B cell (primary cell): ENCODE data around the gene COX6A2. TPM values are rescaled to one million over a fixed set of nuclear protein-coding genes. Genes with fewer than 3 reads are reported as not detected.

Source experiments
- ATAC-seq: fragments of 200-7000 bp; cut with Tn5 transposase; one replicate; pipeline ENCODE4 v1.10.0; 2021; ENCODE audit warnings: low read depth, mild to moderate bottlenecking, moderate number of reproducible peaks, moderate library complexity
- CTCF ChIA-PET: fragments of 350-600 bp; sonication (Branson Sonifier 250); formaldehyde crosslinking; loops from one replicate; lab custom pipeline; 2021; ENCODE audit warnings: antibody characterized with exemption, inconsistent platforms; lab: Charles Lee
- POLR2A ChIA-PET: fragments of 350-600 bp; sonication (Branson Sonifier 250); formaldehyde crosslinking; loops from one replicate; lab custom pipeline; 2021; ENCODE audit warnings: antibody characterized with exemption; lab: Charles Lee
- DNase-seq: peaks from one replicate; pipeline ENCODE4 v3.0.0; 2013
- H2AFZ ChIP-seq: 2 replicates; pipeline ENCODE4 v1.6.1; 2012; ENCODE audit warnings: mild to moderate bottlenecking, low read depth, low read length; ENCODE audit not compliant: insufficient read depth, poor library complexity, severe bottlenecking
- H3K27ac ChIP-seq, 2 donors: 1 replicate in 1 of 2; 2 replicates in 1 of 2; pipeline ENCODE4 v1.5.1; 2012 to 2013; ENCODE audit warnings: low read length in 2 of 2, mild to moderate bottlenecking in 2 of 2, moderate library complexity in 1 of 2
- H3K27me3 ChIP-seq, 4 experiments: fragments of 200-600 bp in 1 of 4; sonication (generic) in 1 of 4; replicated peaks in 1 of 4; 1 replicate in 2 of 4; 2 replicates in 2 of 4; pipeline versions ENCODE4 v1.6.1 to v1.7.0; 2013 to 2016; ENCODE audit warnings: low read length in 3 of 4, mild to moderate bottlenecking in 2 of 4, mixed read lengths in 1 of 4, moderate library complexity in 1 of 4; ENCODE audit not compliant: insufficient read depth in 4 of 4, control insufficient read depth in 3 of 4; ENCODE audit errors: control extremely low read depth in 1 of 4
- H3K36me3 ChIP-seq, 2 experiments: replicated peaks in 1 of 2; 1 replicate in 1 of 2; 2 replicates in 1 of 2; pipeline versions ENCODE4 v1.6.1 to v1.7.1; 2013; ENCODE audit warnings: low read length in 1 of 2; ENCODE audit not compliant: insufficient read depth in 2 of 2, control insufficient read depth in 1 of 2; ENCODE audit errors: control extremely low read depth in 1 of 2, extremely low read depth in 1 of 2
- H3K4me1 ChIP-seq, 2 donors: fragments of 200-600 bp in 1 of 2; sonication (generic) in 1 of 2; 1 replicate in 1 of 2; 2 replicates in 1 of 2; pipeline versions ENCODE4 v1.5.1 to v1.6.1; 2013 to 2017; ENCODE audit warnings: low read length in 2 of 2; ENCODE audit not compliant: control insufficient read depth in 2 of 2, insufficient read depth in 2 of 2
- H3K4me2 ChIP-seq: replicated peaks from 2 replicates; pipeline ENCODE3; 2012; ENCODE audit warnings: mild to moderate bottlenecking, low read depth, low read length; ENCODE audit not compliant: poor library complexity, severe bottlenecking
- H3K4me3 ChIP-seq, 5 experiments: fragments of 200-600 bp in 1 of 5; sonication (generic) in 1 of 5; 1 replicate in 3 of 5; 2 replicates in 2 of 5; pipeline versions ENCODE4 v1.5.1 to v1.7.0; 2011 to 2016; ENCODE audit warnings: low read length in 4 of 5, mild to moderate bottlenecking in 4 of 5, low read depth in 2 of 5, control low read depth in 1 of 5, moderate library complexity in 1 of 5; ENCODE audit not compliant: insufficient read depth in 1 of 5; ENCODE audit errors: control extremely low read depth in 1 of 5, extremely low read depth in 1 of 5
- H3K79me2 ChIP-seq: fragments of 200-600 bp; sonication (generic); one replicate; pipeline ENCODE4 v1.6.0; 2016; ENCODE audit warnings: low read length; ENCODE audit not compliant: control insufficient read depth, insufficient read depth
- H3K9ac ChIP-seq: fragments of 200-600 bp; sonication (generic); 2 replicates; pipeline ENCODE4 v1.6.1; 2017; ENCODE audit warnings: mild to moderate bottlenecking, low read length, moderate library complexity
- H3K9me3 ChIP-seq, 3 donors: one replicate each; pipeline versions ENCODE4 v1.6.1 to v1.7.1; 2013; ENCODE audit warnings: low read length in 2 of 3; ENCODE audit not compliant: control insufficient read depth in 2 of 3, insufficient read depth in 1 of 3; ENCODE audit errors: control extremely low read depth in 1 of 3
- H4K20me1 ChIP-seq: 2 replicates; pipeline ENCODE4 v1.6.0; 2012; ENCODE audit warnings: mild to moderate bottlenecking, low read length; ENCODE audit not compliant: insufficient read depth, control insufficient read depth, poor library complexity, severe bottlenecking
- H3K27ac Mint-ChIP-seq: one replicate; pipeline ENCODE4 v1.8.0; 2021; ENCODE audit warnings: mixed read lengths
- H3K27me3 Mint-ChIP-seq: one replicate; pipeline ENCODE4 v1.8.0; 2021; ENCODE audit warnings: mixed read lengths
- H3K4me1 Mint-ChIP-seq: one replicate; pipeline ENCODE4 v1.8.0; 2021; ENCODE audit warnings: mixed read lengths
- H3K4me3 Mint-ChIP-seq: one replicate; pipeline ENCODE4 v1.8.0; 2021; ENCODE audit warnings: mixed read lengths
- H3K9me3 Mint-ChIP-seq: one replicate; pipeline ENCODE4 v1.8.0; 2022; ENCODE audit warnings: mixed read lengths; ENCODE audit not compliant: insufficient read depth
- EZH2 ChIP-seq: IDR thresholded peaks from 2 replicates; pipeline ENCODE4 v1.6.1; 2012; ENCODE audit warnings: borderline replicate concordance, low read depth, mild to moderate bottlenecking, moderate library complexity, low read length; ENCODE audit not compliant: insufficient read depth, poor library complexity, severe bottlenecking
- WGBS: methylation state at CpG from one replicate; pipeline ENCODE4 v1.1.5; 2013; ENCODE audit warnings: missing lambda C conversion rate; ENCODE audit not compliant: insufficient coverage; 5-methylcytosine and 5-hydroxymethylcytosine counted together
- intact Hi-C: fragments of 100-400 bp; cut with micrococcal nuclease; formaldehyde crosslinking; loops from one replicate; pipeline ENCODE4 v1.10.0; 2022
- polyA plus RNA-seq: library from polyadenylated mRNA; depleted of rRNA; stranded (reverse); fragments of >200 nt; gene quantifications from 2 replicates; pipeline ENCODE4 v1.2.3, GENCODE V29; 2012
- total RNA-seq, 2 donors: library from RNA; stranded (reverse); fragments of 120-200 nt in 1 of 2; gene quantifications; 1 replicate in 1 of 2; 2 replicates in 1 of 2; pipeline versions ENCODE4 v1.2.3 to v1.2.4, GENCODE V29; 2013 to 2022
- TF ChIP-seq, protein P1 (sequence below): fragments of 200-600 bp; IDR thresholded peaks from one replicate; pipeline ENCODE4 v1.8.0; 2022; ENCODE audit warnings: antibody characterized with exemption, mild to moderate bottlenecking

The COX6A2 gene
- total and polyA plus RNA-seq, 2 donors (not counting 1 experiment from before 2014, with no cell fraction given): not detected

GRCh38 chr16:31423241-31423640 is 4.9 kb downstream of the COX6A2 start:
- Histone ChIP-seq H3K27ac (no peak overlapping the region), H3K27me3 (no peaks in the 10 kb centered on the region), H3K4me3 (no peak overlapping the region), H3K79me2 (no peaks in the 10 kb centered on the region), H2AFZ (no peak overlapping the region), H3K9me3 (peaks cover 0 to 9% (median 0%) of the 10 kb centered on the region in 3 donors), H3K36me3 (no peaks in the 10 kb centered on the region), H3K4me2 (no peak overlapping the region), H3K4me1 (peaks cover 3 to 7% of the 10 kb centered on the region in 2 donors), H4K20me1 (no peaks in the 10 kb centered on the region), H3K9ac (no peak overlapping the region)
- H3K27me3 Mint-ChIP-seq: peaks cover 18% of the 10 kb centered on the region
- H3K4me1 Mint-ChIP-seq: no peaks in the 10 kb centered on the region
- no peaks in the 10 kb centered on the region for H3K9me3 Mint-ChIP-seq
- ATAC-seq (no peak), DNase-seq (no peak)
- no peak overlapping the region for H3K4me3 Mint-ChIP-seq
- H3K27ac Mint-ChIP-seq: no peak overlapping the region
- ChIA-PET POLR2A (no interaction called here), CTCF (no interaction called here)
- TF ChIP-seq, protein P1, sequence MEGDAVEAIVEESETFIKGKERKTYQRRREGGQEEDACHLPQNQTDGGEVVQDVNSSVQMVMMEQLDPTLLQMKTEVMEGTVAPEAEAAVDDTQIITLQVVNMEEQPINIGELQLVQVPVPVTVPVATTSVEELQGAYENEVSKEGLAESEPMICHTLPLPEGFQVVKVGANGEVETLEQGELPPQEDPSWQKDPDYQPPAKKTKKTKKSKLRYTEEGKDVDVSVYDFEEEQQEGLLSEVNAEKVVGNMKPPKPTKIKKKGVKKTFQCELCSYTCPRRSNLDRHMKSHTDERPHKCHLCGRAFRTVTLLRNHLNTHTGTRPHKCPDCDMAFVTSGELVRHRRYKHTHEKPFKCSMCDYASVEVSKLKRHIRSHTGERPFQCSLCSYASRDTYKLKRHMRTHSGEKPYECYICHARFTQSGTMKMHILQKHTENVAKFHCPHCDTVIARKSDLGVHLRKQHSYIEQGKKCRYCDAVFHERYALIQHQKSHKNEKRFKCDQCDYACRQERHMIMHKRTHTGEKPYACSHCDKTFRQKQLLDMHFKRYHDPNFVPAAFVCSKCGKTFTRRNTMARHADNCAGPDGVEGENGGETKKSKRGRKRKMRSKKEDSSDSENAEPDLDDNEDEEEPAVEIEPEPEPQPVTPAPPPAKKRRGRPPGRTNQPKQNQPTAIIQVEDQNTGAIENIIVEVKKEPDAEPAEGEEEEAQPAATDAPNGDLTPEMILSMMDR: no peak
- no peak for TF ChIP-seq EZH2
- WGBS: no CpG with 5 or more reads among the region's 3 CpGs
- intact Hi-C loops: no loop called here

- no peaks in the 10 kb centered on the region for H3K4me1 Mint-ChIP-seq
- intact Hi-C loops: no loop called here
- Histone ChIP-seq H3K9me3 (peaks cover 0 to 9% (median 0%) of the 10 kb centered on the region in 3 donors), H3K36me3 (no peaks in the 10 kb centered on the region), H3K79me2 (no peaks in the 10 kb centered on the region), H3K4me1 (no peaks in the 10 kb centered on the region), H3K27me3 (peaks cover 0 to 3% (median 0%) of the 10 kb centered on the region in 4 experiments), H3K9ac (no peak overlapping the region), H3K4me2 (no peak overlapping the region), H4K20me1 (no peaks in the 10 kb centered on the region), H3K4me3 (no peak overlapping the region), H3K27ac (no peak overlapping the region), H2AFZ (no peak overlapping the region)
- ATAC-seq (no peak), DNase-seq (no peak)
- H3K4me3 Mint-ChIP-seq: no peak overlapping the region
- TF ChIP-seq, protein P1: no peak
- no peak for TF ChIP-seq EZH2
- peaks cover 23% of the 10 kb centered on the region for H3K27me3 Mint-ChIP-seq
- H3K27ac Mint-ChIP-seq: no peak overlapping the region
- no peaks in the 10 kb centered on the region for H3K9me3 Mint-ChIP-seq
- POLR2A ChIA-PET: no interaction called here
- WGBS: 74% methylated on average over 6 of the region's 6 CpGs
- CTCF ChIA-PET: no interaction called here
Observed at GRCh38 chr16:31421587-31421986, 6.6 kb downstream of the COX6A2 start.
